ENCODE results near the gene F10.
"Not testable (repeated sequence)": the region's sequence is repeated elsewhere in the genome, so short reads cannot be mapped to it uniquely, and the experiment has no call there.

Gene F10

GRCh38 chr13:113102727-113103126 lies 19.9 kb upstream of the F10 start:
- no peak for DNase-seq

- no peak for DNase-seq
These were observed 19.0 kb upstream of the F10 start for GRCh38 chr13:113103646-113104045.

GRCh38 chr13:113105032-113105920 lies 17.3 kb upstream of the F10 start, which contains the start of gene F7:
F7 (plus strand) TSS chr13:113105791; CDS start chr13:113105842, 51 bp downstream.
- no peak for DNase-seq

GRCh38 chr13:113105921-113106452 lies 16.6 kb upstream of the F10 start:
- DNase-seq = no peak

GRCh38 chr13:113106711-113107351 lies 15.8 kb upstream of the F10 start:
- no peak for DNase-seq

- not testable (repeated sequence) for DNase-seq
These were observed 14.1 kb upstream of the F10 start for GRCh38 chr13:113108521-113108920.

GRCh38 chr13:113109151-113110047 lies 13.2 kb upstream of the F10 start:
- no peak for DNase-seq

- no peak for DNase-seq
These were observed 12.3 kb upstream of the F10 start for GRCh38 chr13:113110048-113110851.

- no peak for DNase-seq
These were observed 11.7 kb upstream of the F10 start for GRCh38 chr13:113110852-113111315.

GRCh38 chr13:113111821-113112220 lies 10.8 kb upstream of the F10 start:
- not testable (repeated sequence) for DNase-seq

GRCh38 chr13:113112475-113112874 lies 10.1 kb upstream of the F10 start:
- DNase-seq = not testable (repeated sequence)

- DNase-seq = no peak
These were observed 9.4 kb upstream of the F10 start for GRCh38 chr13:113112893-113113845.

GRCh38 chr13:113113846-113114271 lies 8.7 kb upstream of the F10 start:
- DNase-seq = no peak

GRCh38 chr13:113114511-113115362 lies 7.9 kb upstream of the F10 start:
- DNase-seq = no peak

- DNase-seq = no peak
These were observed 7.0 kb upstream of the F10 start for GRCh38 chr13:113115363-113116205.

GRCh38 chr13:113116206-113116800 lies 6.3 kb upstream of the F10 start:
- no peak for DNase-seq

- DNase-seq = no peak
These were observed 5.7 kb upstream of the F10 start for GRCh38 chr13:113116871-113117271.

- DNase-seq = no peak
These were observed 5.2 kb upstream of the F10 start for GRCh38 chr13:113117335-113117872.

Data from activated CD4-positive, alpha-beta T cell treated with anti-CD3 and anti-CD28 coated beads, Interleukin-2, Interleukin-6, amounts not matched to agents 100 ng/mL and 50 ng/mL, durations not matched to agents 16 hours and 8 hours (primary cell).